ENCODE measurements around the gene PNLIPRP2. TPM values are rescaled to one million over a fixed set of nuclear protein-coding genes. Genes with fewer than 3 reads are reported as not detected.

The PNLIPRP2 gene
- total and polyA plus RNA-seq, 7 donors = 0.01 to 0.91 (median 0.14) TPM; not detected in 3

DNA sequence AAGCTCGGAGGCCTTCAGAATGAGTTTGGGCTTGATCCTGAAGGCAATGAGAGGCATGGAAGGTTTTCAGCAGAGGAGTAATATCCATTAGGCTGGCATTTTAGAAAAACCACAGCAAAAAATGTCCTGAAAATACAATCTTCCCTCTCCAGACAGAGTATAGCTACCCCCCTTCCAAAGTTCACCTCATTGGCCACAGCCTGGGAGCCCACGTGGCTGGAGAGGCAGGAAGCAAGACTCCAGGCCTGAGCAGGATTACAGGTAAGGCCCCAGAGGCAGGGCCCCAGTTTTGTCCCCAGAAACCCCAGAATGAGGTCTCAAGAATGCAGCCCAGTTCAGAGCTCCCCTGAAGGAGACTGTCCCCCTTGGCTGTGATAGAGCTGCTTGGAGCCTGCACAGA, 24.7 kb upstream of the PNLIPRP2 start:
- Histone ChIP-seq H3K27me3 (ENCODE audit: insufficient read depth in 3 of 3, low read length in 2 of 3) (no peaks in the 10 kb centered on the region), H3K4me3 (no peak overlapping the region), H3K4me1 (no peaks in the 10 kb centered on the region), H3K36me3 (ENCODE audit: insufficient read depth in 1 of 2, low read depth in 1 of 2) (no peaks in the 10 kb centered on the region), H3K27ac (no peak overlapping the region), H3K9me3 (no peaks in the 10 kb centered on the region)
- ATAC-seq (no peak), DNase-seq (no peak)
- TF ChIP-seq, protein P1, sequence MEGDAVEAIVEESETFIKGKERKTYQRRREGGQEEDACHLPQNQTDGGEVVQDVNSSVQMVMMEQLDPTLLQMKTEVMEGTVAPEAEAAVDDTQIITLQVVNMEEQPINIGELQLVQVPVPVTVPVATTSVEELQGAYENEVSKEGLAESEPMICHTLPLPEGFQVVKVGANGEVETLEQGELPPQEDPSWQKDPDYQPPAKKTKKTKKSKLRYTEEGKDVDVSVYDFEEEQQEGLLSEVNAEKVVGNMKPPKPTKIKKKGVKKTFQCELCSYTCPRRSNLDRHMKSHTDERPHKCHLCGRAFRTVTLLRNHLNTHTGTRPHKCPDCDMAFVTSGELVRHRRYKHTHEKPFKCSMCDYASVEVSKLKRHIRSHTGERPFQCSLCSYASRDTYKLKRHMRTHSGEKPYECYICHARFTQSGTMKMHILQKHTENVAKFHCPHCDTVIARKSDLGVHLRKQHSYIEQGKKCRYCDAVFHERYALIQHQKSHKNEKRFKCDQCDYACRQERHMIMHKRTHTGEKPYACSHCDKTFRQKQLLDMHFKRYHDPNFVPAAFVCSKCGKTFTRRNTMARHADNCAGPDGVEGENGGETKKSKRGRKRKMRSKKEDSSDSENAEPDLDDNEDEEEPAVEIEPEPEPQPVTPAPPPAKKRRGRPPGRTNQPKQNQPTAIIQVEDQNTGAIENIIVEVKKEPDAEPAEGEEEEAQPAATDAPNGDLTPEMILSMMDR (IDR thresholded peaks at IDR 0.05) = no peak
- 65 to 80% (median 66%) methylated on average over 2 of the region's 2 CpGs for WGBS, 3 donors
- intact Hi-C loops (cut with DNase I) = no loop called here

DNA sequence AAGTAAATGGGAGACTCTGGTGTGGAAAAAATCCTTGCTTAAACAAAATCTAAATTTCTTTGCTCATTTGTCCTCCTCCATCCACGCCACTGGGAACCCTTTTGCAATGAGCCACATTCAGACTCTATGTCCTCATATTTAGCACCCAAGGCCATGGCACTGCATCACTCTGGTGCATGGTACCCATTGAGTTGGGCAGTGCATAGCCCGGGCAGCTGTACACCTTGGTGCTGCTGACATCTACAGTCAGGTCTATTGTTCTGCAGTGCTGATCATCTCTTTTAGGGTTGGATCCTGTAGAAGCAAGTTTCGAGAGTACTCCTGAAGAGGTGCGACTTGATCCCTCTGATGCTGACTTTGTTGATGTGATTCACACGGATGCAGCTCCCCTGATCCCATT, 23.2 kb upstream of the PNLIPRP2 start:
- Histone ChIP-seq H3K27ac (no peak overlapping the region), H3K36me3 (ENCODE audit: insufficient read depth in 1 of 2, low read depth in 1 of 2) (no peaks in the 10 kb centered on the region), H3K4me3 (no peak overlapping the region), H3K9me3 (no peaks in the 10 kb centered on the region), H3K27me3 (ENCODE audit: insufficient read depth in 3 of 3, low read length in 2 of 3) (no peaks in the 10 kb centered on the region), H3K4me1 (no peaks in the 10 kb centered on the region)
- TF ChIP-seq, protein P1 (IDR thresholded peaks at IDR 0.05) = no peak
- intact Hi-C loops (cut with DNase I) = no loop called here
- ATAC-seq (no peak), DNase-seq (no peak)
- 80 to 82% (median 81%) methylated on average over 5 of the region's 5 CpGs for WGBS, 3 donors

DNA sequence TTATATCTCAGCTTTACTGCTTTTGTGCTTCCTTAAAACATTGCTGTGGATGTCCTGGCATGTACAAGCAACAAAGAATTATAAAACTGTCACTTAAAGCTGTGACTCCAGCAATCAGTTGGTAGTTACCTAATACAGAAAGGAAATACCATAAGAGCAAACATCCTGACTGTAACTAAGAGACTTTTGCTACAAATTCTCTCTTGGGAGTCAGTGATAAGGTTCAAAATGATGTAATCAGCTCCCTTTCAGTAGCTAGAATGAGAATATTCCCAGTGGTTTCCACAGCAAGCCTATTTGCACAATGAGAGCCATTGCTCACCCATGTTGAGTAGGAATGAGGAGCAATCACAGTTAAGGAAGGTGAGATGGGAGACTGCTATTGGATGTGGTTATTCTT, 22.4 kb upstream of the PNLIPRP2 start:
- no peaks in the 10 kb centered on the region for H3K4me1 ChIP-seq
- H3K27ac ChIP-seq = no peak overlapping the region
- TF ChIP-seq, protein P1 (IDR thresholded peaks at IDR 0.05) = no peak
- H3K9me3 ChIP-seq = no peaks in the 10 kb centered on the region
- no peaks in the 10 kb centered on the region for H3K36me3 ChIP-seq (ENCODE audit: insufficient read depth in 1 of 2, low read depth in 1 of 2)
- no peak overlapping the region for H3K4me3 ChIP-seq
- intact Hi-C loops (cut with DNase I) = no loop called here
- ATAC-seq = no peak
- no peak for DNase-seq
- no peaks in the 10 kb centered on the region for H3K27me3 ChIP-seq (ENCODE audit: insufficient read depth in 3 of 3, low read length in 2 of 3)

DNA sequence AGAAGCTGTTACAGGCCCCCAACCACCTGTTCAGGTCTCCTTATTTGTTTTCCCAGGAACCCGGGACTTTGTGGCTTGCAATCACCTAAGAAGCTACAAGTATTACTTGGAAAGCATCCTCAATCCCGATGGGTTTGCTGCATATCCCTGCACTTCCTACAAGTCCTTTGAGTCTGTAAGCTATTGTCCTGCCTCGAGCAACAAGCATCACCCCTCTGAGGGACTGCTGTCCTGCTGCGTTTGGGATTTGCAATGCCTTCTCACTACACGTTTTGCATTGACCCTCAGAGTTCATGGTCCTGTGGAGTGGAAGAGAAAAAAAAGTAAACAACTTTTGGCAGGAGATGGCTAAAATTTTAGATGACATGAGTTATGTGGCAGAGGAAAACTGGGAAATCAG, 20.8 kb upstream of the PNLIPRP2 start:
- Histone ChIP-seq H3K9me3 (no peaks in the 10 kb centered on the region), H3K27me3 (ENCODE audit: insufficient read depth in 3 of 3, low read length in 2 of 3) (no peaks in the 10 kb centered on the region), H3K36me3 (ENCODE audit: insufficient read depth in 1 of 2, low read depth in 1 of 2) (no peaks in the 10 kb centered on the region), H3K4me3 (no peak overlapping the region), H3K4me1 (no peaks in the 10 kb centered on the region), H3K27ac (no peak overlapping the region)
- DNase-seq = no peak
- ATAC-seq = no peak
- TF ChIP-seq, protein P1 (IDR thresholded peaks at IDR 0.05) = no peak
- intact Hi-C loops (cut with DNase I) = no loop called here
- WGBS, 3 donors = 38 to 43% (median 41%) methylated on average over 5 of the region's 5 CpGs

DNA sequence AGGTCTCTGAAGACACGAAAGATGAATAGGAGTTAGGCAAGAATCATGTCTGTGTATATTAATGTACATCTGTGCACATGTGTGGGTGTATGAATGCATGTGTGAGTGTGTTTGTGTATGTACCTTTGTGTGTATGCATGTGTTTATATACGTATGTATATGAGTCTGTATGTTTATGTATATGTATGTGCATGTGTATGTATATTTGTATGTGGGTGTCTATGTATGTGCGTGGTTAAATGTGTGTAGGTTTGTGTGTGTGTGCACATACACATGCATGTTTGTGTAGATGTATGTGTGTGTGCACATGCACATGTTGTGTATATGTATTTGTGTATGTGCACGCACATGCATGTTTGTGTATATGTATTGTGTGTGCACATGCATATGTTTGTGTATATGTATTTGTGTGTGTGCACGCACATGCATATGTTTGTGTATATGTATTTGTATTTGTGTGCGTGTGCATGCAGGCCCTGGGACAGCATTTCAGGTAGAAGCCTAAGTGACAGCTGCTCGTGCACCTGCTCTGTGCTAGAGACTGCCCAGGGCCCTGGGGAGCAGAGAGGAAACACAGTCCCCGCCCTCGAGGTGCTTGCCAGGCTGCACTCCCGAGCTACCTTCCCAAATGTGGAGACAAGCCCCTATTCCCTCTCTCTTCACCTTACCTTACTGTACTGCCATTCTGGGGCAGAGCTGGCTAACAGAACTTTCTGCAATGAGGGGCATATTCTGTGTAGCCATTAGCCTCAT, 17.9 kb upstream of the PNLIPRP2 start:
- Histone ChIP-seq H3K27me3 (ENCODE audit: insufficient read depth in 3 of 3, low read length in 2 of 3) (no peaks in the 10 kb centered on the region), H3K4me1 (no peaks in the 10 kb centered on the region), H3K9me3 (no peaks in the 10 kb centered on the region), H3K27ac (no peak overlapping the region), H3K36me3 (ENCODE audit: insufficient read depth in 1 of 2, low read depth in 1 of 2) (no peaks in the 10 kb centered on the region), H3K4me3 (no peak overlapping the region)
- DNase-seq (no peak), ATAC-seq (no peak)
- TF ChIP-seq, protein P1 (IDR thresholded peaks at IDR 0.05) = no peak
- WGBS, 3 donors = 76 to 82% (median 82%) methylated on average over 10 of the region's 10 CpGs
- intact Hi-C loops (cut with DNase I) = no loop called here
